GM12878 (cell line): ENCODE measurements around the gene SLC31A2. TPM values are rescaled to one million over a fixed set of nuclear protein-coding genes. Genes with fewer than 3 reads are reported as not detected.

Experiments used
- ATAC-seq: fragments of 200-7000 bp; cut with Tn5 transposase; 3 replicates; pipeline ENCODE4 v1.9.1; 2020; ENCODE audit warnings: mild to moderate bottlenecking, moderate library complexity
- BruUV-seq: library from RNA; stranded (reverse); fragments of 400-500 nt; replicated peaks from 2 replicates; lab custom pipeline; 2021; lab: Mats Ljungman, UMichigan
- CTCF ChIA-PET: fragments of 300-600 bp; sonication (Branson Sonifier 250); formaldehyde crosslinking; extraction: SDS; loops from one replicate; lab custom pipeline; 2021; ENCODE audit warnings: inconsistent platforms; lab: Yijun Ruan, JAX
- POLR2A ChIA-PET: fragments of 350-600 bp; formaldehyde crosslinking; extraction: SDS; loops from one replicate; lab custom pipeline; 2021; ENCODE audit warnings: inconsistent platforms; lab: Charles Lee
- RAD21 ChIA-PET: fragments of 300-600 bp; sonication (Branson Sonifier 250); formaldehyde crosslinking; loops from one replicate; lab custom pipeline; 2023; ENCODE audit warnings: antibody characterized with exemption; ENCODE audit not compliant: unreplicated experiment; lab: Charles Lee
- SMC1A ChIA-PET: fragments of 300-600 bp; sonication (Branson Sonifier 250); formaldehyde crosslinking; loops from one replicate; lab custom pipeline; 2023; ENCODE audit not compliant: unreplicated experiment, uncharacterized antibody; lab: Charles Lee
- DNase-seq: peaks from one replicate; pipeline ENCODE4 v3.0.0-alpha.2; 2011; ENCODE audit warnings: low read depth, low spot score
- FAIRE-seq: peaks from 3 replicates; lab custom pipeline; 2011; peaks lifted over from hg19 to GRCh38; lab: Jason Lieb, UNC
- H2AFZ ChIP-seq: 2 replicates; pipeline ENCODE4 v1.6.0; 2011; ENCODE audit warnings: low read depth, low read length, control low read depth; ENCODE audit not compliant: control insufficient read depth
- H3K27ac ChIP-seq: 2 replicates; pipeline ENCODE4 v1.5.1; 2011; ENCODE audit warnings: control low read depth; ENCODE audit not compliant: control insufficient read depth, insufficient read depth
- H3K27me3 ChIP-seq, 2 experiments: replicated peaks in 1 of 2; 2 replicates each; pipeline versions ENCODE4 v1.6.0 to v1.6.1; 2011; ENCODE audit warnings: low read length in 1 of 2; ENCODE audit not compliant: control insufficient read depth in 2 of 2, insufficient read depth in 2 of 2
- H3K36me3 ChIP-seq, 2 experiments: 2 replicates each; pipeline ENCODE4 v1.5.1; 2011; ENCODE audit warnings: low read length in 1 of 2; ENCODE audit not compliant: control insufficient read depth in 2 of 2, insufficient read depth in 2 of 2
- H3K4me1 ChIP-seq: 2 replicates; pipeline ENCODE4 v1.6.1; 2011; ENCODE audit warnings: mild to moderate bottlenecking, low read length, moderate library complexity, mixed read lengths; ENCODE audit not compliant: control insufficient read depth, insufficient read depth
- H3K4me2 ChIP-seq: 2 replicates; pipeline ENCODE4 v1.6.0; 2011; ENCODE audit warnings: control low read depth; ENCODE audit not compliant: control insufficient read depth, insufficient read depth
- H3K4me3 ChIP-seq: fragments of 200-600 bp; sonication (generic); 2 replicates; pipeline ENCODE4 v1.5.1; 2016
- H3K79me2 ChIP-seq: 2 replicates; pipeline ENCODE4 v1.6.0; 2011; ENCODE audit warnings: low read length; ENCODE audit not compliant: control insufficient read depth, insufficient read depth
- H3K9ac ChIP-seq: 2 replicates; pipeline ENCODE4 v1.8.0; 2011; ENCODE audit warnings: low read length, control low read depth, mixed read lengths; ENCODE audit not compliant: control insufficient read depth, insufficient read depth
- H3K9me3 ChIP-seq: replicated peaks from 3 replicates; pipeline ENCODE4 v1.5.1; 2011; ENCODE audit warnings: mild to moderate bottlenecking, low read length; ENCODE audit not compliant: control insufficient read depth, insufficient read depth
- H4K20me1 ChIP-seq: 2 replicates; pipeline ENCODE4 v1.6.0; 2011; ENCODE audit not compliant: control insufficient read depth, insufficient read depth
- ASH2L ChIP-seq: fragments of 300-600, 200-600 bp; sonication (generic); IDR thresholded peaks from 2 replicates; pipeline ENCODE4 v1.6.1; 2017; ENCODE audit warnings: low read depth, mild to moderate bottlenecking, borderline replicate concordance
- CREB1 ChIP-seq: IDR thresholded peaks from 2 replicates; pipeline ENCODE4 v1.6.1; 2012; ENCODE audit warnings: low read depth, mild to moderate bottlenecking, inconsistent platforms
- DPF2 ChIP-seq: fragments of 450-650 bp; IDR thresholded peaks from 2 replicates; pipeline ENCODE4 v1.6.1; 2017; ENCODE audit warnings: mild to moderate bottlenecking
- EED ChIP-seq: sonication (generic); IDR thresholded peaks from 2 replicates; pipeline ENCODE4 v1.6.1; 2016; ENCODE audit warnings: antibody characterized with exemption, low read depth
- PAX8 ChIP-seq: fragments of 450-650 bp; IDR thresholded peaks from 2 replicates; pipeline ENCODE4 v1.6.1; 2017; ENCODE audit warnings: mild to moderate bottlenecking, moderate library complexity
- REST ChIP-seq: IDR thresholded peaks from 2 replicates; pipeline ENCODE4 v1.6.1; 2012; ENCODE audit warnings: mild to moderate bottlenecking, low read depth, low read length
- SMAD5 ChIP-seq: IDR thresholded peaks from 2 replicates; pipeline ENCODE4 v1.6.1; 2016; ENCODE audit warnings: antibody characterized with exemption, low read depth
- ZBTB33 ChIP-seq: fragments of 450-650 bp; IDR thresholded peaks from 2 replicates; pipeline ENCODE4 v1.6.1; 2017; ENCODE audit warnings: mild to moderate bottlenecking
- WGBS: methylation state at CpG from one replicate; pipeline ENCODE4 v1.1.6; 2016; ENCODE audit warnings: low lambda C conversion rate; ENCODE audit not compliant: insufficient replicate concordance, insufficient coverage; ENCODE audit errors: missing lambda C conversion rate; 5-methylcytosine and 5-hydroxymethylcytosine counted together
- in situ Hi-C: fragments of 300-500 bp; cut with MboI; formaldehyde crosslinking; loops from 9 replicates; pipeline ENCODE4 v1.14.3; 2018; ENCODE audit warnings: mixed read lengths
- intact Hi-C: fragments of 100-400 bp; cut with micrococcal nuclease; formaldehyde crosslinking; loops from one replicate; pipeline ENCODE4 v1.14.2; 2022; ENCODE audit not compliant: unreplicated experiment
- polyA plus RNA-seq, 11 experiments: library from polyadenylated mRNA; depleted of rRNA in 4 of 11; unstranded in 6 of 11; stranded (reverse) in 5 of 11; fragments of >200 nt; fragmentation: Nextera tagmentation in 4 of 11; fragmentation: Illumina TruSeq in 1 of 11; extraction: Ambion mirVana in 4 of 11; extraction: Trizol in 1 of 11; gene quantifications; 1 replicate in 1 of 11; 2 replicates in 10 of 11; pipeline versions ENCODE4 v1.2.1 to v1.2.3, GENCODE V29; 2011 to 2016; ENCODE audit warnings: inconsistent platforms in 2 of 11, missing spikeins in 2 of 11, low read depth in 1 of 11
- total RNA-seq, 4 experiments: library from RNA; depleted of rRNA in 3 of 4; stranded (reverse); fragments of >200 nt in 3 of 4; fragmentation: Illumina TruSeq in 1 of 4; extraction: Trizol in 1 of 4; gene quantifications; 2 replicates each; pipeline versions ENCODE4 v1.2.1 to v1.2.3, GENCODE V29; 2013 to 2021

Gene SLC31A2
- total and polyA plus RNA-seq, 10 of the 15 experiments (the other 5 are each of a cell fraction or from before 2014, with no cell fraction given) = 0.09 to 1.9 (median 0.93) TPM

- CTCF ChIA-PET = no interaction called here
- FAIRE-seq = no peak
- intact Hi-C loops = no loop called here
- no peak overlapping the region for H3K4me2 ChIP-seq
- POLR2A ChIA-PET = no interaction called here
- H4K20me1 ChIP-seq = no peaks in the 10 kb centered on the region
- WGBS = over 99% methylated on average over 9 of the region's 9 CpGs
- no peaks in the 10 kb centered on the region for H3K9me3 ChIP-seq
- no peak overlapping the region for H3K9ac ChIP-seq
- TF ChIP-seq ZBTB33 (no peak), REST (no peak), CREB1 (no peak), PAX8 (no peak), SMAD5 (no peak), EED (no peak), ASH2L (no peak), DPF2 (no peak)
- no peak overlapping the region for H2AFZ ChIP-seq
- H3K27me3 ChIP-seq = no peaks in the 10 kb centered on the region
- in situ Hi-C loops = no loop called here
- peaks cover 15 to 34% of the 10 kb centered on the region in 2 experiments for H3K36me3 ChIP-seq
- H3K4me3 ChIP-seq = no peak overlapping the region
- no peaks in the 10 kb centered on the region for H3K79me2 ChIP-seq
- SMC1A ChIA-PET = interaction anchor here (0.9 kb wide), 1 partner anchor 467 kb away, joined by 3 read pairs; no protein-coding TSS in a partner anchor
- ATAC-seq = no peak
- BruUV-seq = no TSS peak
- H3K27ac ChIP-seq = no peak overlapping the region
- RAD21 ChIA-PET = no interaction called here
- no peaks in the 10 kb centered on the region for H3K4me1 ChIP-seq
- DNase-seq = no peak
Measured at GRCh38 chr9:113187929-113188595, 37.3 kb downstream of the SLC31A2 start.
